HG03457 (cell line): ENCODE results near the gene PTPRT.

Source experiments
- ATAC-seq: cut with Tn5 transposase; IDR thresholded peaks from one replicate; pipeline ENCODE4 v1.9.1; 2021; ENCODE audit warnings: moderate number of reproducible peaks; ENCODE audit not compliant: unreplicated experiment

The PTPRT gene

DNA sequence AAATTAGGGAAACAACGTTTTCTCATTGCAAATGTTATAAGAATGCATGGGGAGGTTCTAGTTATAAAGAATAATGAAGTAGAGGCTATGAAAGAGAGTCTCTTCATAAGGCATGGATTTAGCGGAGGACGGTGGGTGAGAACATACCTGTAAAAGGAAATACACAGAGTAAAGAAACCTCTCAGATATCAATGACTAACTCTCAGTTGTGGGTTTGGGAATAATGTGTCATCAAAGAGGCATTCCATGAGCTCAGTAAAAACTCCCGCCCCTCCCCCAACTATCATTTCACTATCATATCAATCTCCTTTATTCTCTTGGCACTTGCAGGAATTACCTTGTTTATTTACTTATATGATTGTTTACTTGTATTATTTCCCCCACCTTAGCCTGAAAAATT lies 695.4 kb downstream of the PTPRT start:
- no peak for ATAC-seq

DNA sequence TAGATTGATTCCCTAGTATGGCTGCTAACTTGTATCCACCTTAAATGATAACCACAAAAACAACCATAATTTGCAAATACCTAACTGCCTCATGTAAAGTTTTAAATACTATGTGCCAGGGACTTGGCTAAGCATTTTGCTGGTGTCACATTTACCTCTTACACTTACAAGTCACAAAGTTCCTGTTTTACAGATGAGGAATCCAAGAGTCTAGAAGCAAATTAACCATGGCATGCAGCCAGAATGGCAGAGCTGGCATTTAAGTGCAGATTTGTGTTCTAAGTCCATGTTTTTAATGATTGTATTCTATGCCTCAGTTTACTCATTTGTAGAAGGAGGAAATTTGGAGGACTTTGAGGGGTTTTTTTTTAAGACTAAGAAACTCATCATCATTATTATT lies 696.7 kb downstream of the PTPRT start:
- no peak for ATAC-seq

DNA sequence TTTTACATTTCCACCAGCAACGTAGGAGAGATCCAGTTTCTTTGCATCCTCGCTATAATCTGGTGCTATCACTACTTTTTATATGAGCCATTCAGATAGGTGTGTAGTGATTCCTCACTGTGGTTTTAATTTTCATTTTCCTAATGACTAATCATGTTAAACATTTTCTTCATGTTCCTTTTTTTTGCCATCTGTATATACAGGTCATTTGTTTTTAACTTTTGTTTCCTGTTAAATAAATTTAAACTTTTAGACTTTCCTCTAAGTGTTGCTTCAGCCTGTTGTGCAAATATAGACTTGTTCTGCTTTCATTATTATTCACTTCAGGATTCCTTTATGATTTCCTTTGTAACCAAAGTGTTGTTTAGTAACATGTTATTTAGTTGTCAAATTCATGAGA lies 697.4 kb downstream of the PTPRT start:
- peak; percentile 77 for ATAC-seq

DNA sequence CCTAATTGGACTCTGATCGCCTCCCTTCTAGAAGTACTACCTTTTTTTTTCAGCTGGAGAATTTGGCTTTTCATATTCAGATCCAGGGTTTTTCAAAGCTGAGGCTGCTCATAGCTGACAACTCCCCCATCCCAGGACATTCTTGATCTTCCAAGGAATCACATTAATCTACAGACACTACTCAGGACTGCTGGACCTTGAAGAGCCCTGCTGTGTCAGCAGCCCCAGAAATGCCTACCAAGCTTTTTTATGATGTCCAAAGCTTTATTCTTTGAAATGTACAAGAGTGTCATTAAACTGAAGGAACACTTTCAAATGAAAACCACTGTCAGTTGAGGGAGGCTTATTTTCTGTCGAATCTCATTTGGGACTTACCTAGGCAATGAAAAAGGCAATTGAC lies 704.1 kb downstream of the PTPRT start:
- ATAC-seq, result no peak

DNA sequence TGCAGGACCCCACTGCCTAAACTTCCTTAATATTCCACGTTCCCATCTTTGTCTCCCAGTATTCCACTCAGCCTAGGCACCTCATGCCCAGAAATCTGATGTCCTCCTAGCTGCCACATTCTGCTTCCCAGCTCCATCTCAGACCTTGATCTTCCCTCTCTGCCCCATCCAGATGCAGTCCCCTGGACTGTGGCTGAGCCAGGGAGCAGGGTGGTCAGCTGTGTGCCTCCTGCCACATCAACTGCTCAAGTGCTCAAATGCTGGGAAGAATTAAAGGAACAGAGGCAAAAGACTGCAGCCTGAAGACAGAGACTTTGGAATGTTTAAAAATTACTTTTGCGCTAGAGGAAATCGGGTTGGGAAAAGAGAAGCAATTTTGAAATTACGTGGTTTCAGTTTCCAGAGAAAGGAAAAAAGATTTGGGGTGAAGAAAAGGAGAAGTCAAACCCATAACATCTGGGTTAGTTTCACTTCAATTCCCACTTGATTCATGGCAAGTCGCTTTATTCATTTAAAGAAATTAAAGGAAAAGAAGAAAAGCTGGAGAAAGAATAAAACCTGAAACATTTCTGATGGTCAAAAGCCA lies 704.8 kb downstream of the PTPRT start:
- ATAC-seq, result no peak

DNA sequence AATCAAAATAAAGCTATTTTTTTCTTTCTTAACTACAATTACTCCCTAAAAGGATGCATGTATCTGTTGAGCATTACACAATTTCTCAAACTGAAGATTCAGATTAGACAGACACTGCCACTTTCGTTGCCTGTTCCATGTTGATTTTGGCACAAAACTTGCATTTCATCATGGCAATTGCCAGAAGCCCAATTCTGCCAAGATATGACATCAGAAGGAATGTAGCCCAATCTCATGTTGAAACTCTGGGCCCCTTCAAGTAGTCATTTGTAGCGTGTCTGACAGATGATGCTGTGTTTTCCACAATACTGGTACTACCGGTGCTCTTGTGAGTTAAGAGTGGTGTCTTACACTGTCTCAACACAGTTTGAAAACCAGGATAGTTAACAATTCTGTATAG lies 705.4 kb downstream of the PTPRT start:
- ATAC-seq, result no peak

DNA sequence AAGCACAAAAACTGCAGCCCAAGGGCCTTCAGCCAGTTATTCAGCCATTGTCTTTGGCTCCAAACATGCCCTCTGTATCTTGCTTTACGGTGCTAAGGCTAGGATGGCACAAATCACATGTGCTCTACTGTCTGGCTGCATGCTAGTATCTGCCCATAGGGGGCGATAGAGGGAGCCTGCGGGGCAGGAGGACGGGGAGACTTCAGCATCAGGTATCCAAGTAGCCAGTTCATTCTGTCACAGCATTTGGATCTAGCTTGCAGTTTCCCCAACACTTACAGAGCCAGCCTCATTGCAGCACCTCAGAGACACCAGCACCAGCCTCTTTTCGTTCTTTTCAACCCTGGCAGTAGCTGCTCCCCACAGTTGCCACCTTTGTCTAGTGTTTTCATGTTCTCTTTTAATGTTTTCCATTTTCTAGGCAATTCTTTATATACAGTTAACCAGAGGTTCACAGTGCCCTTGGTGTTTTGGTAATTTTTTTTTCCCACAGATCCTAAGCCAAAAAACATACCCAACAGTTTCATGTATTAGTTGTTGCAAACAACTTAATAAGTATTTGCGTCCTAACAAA lies 705.9 kb downstream of the PTPRT start:
- ATAC-seq, result no peak

DNA sequence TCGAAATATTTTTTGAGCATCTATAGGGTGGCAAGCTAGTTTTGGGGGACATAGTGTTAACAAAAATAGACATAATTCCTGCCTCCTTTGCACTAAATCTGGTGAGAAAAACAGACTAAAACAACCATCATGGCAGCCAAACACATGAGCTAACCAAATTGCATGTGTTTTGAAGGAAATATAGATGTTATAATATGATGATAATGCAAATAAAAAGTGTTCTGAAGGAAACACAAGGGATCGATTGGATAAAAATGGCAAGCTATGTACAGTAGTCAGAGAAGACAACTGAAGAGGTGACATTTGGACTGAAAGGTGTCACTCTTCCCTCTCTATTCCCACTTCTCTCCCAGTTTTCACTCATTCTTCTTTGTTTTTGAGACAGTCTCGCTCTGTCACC lies 706.9 kb downstream of the PTPRT start:
- no peak for ATAC-seq

DNA sequence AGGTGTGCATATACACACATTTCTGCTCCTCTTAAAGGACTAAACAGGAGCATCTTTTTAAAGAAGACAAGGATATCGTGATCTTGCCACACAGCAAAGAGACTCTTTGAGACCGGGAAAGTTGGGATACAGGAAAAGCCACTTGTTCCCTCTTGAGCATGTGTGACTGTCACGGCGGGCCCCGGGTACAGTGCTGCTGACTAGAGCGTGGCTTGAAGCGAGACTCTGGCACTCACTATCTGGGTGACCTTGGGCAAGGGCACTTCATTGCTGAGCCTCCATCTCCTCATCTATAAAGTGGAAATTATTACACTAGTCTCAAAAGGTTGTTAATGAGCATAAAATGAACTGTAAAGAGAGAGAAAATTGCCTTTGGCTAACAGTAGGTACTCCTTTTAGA lies 713.9 kb downstream of the PTPRT start:
- ATAC-seq, result no peak

DNA sequence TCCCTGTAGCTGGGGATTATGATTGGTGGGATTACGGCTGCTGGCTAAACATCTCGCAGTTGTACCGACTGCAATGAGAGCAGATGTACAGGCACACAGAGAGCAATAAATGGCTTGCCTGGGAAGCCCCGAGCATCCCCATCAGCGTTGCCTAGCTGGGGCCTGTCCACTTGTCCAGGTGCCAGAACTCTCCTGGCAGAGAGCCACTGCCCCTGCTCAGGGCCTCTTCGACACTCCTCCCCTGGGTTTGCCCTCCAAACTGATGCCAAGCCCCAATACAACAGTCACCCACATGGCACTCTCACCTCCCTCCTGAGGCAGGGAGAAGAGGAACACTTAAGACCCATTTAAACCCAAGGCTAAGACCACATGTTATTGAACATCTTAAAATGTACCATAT lies 715.1 kb downstream of the PTPRT start:
- no peak for ATAC-seq

DNA sequence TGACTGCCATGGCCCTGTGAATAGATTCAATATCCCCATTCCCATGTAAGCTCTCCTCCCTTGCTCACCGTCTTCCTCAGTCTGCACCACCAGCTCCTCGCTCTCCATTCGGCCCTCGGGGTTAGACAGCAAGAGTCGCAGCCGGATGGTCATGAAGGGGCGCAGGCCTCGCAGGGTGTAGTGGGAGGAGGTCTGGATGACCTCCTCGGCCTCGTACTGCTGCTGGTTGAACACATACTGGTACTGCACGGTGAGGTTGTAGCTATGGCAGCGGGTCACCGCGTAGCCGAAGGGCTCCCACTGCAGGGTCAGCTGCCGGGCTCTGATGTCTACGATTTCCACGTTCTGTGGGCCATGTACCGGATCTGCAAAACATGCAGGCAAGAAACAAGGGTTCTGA lies 717.5 kb downstream of the PTPRT start:
- ATAC-seq, result no peak

DNA sequence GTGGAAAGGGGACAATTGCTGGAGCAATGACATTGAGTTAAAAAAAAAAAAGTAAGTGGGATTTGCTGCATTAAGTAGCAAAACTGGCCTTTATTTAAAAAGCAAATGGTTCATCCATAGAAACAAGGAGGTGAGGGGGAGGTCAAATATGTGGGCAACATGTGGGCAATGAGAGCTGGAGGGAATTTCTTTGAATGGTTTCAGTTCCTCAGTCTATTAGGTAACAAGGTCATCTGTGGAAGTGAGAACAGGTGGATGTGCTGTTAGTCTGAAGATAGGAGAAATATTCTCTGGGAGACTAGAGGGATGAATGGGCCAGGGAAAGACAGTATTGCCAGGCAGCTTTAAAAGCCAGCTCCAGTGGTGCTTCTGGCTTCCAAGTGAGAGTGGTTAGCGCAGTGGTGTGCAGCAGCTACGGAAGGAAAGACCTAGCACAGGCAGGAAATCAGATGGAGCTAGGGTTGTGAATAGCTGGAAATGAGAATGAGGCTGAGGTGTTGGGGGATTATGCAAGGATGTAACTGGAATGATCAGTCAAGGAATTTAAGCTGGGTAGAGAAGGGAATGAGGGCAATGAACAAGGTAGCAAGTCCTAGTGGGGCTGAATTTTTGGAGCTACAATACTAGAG lies 727.6 kb downstream of the PTPRT start:
- ATAC-seq, result peak; percentile 59

DNA sequence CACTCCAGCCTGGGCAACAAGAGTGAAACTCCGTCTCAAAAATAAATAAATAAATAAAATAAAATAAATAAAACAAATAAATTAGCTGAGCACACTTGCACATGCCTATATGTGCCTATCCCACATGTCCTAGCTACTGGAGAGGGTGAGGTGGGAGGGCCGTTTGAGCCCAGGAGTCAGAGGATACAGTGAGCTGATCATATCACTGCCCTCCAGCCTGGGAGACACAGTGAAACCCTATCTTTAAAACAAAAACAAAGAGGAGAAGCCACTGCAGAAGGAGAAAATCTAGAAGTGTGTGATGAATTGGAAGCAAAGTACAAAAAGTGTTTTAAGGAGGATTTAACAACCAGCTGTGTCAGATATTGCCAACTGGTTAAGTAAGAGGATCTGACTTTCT lies 728.4 kb downstream of the PTPRT start:
- ATAC-seq, result no peak

DNA sequence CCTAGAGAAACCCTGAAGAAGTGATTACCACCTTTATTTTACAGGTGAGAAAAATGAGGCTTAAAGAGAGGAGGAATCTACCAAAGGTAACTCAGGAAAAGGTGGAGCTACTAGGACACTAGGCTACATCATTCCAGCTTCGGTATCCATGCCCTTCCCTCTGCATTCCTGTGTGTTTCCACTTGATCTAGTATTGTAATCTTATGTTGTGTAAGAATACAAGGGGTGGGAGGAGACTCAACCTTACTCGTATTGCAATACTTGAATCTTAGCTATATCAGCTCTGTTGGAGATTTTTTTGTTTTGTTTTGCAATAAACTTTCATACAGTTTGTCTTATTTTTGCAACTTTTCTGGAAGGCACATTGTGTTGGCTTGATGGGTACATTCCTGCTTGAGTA lies 742.4 kb downstream of the PTPRT start:
- no peak for ATAC-seq

DNA sequence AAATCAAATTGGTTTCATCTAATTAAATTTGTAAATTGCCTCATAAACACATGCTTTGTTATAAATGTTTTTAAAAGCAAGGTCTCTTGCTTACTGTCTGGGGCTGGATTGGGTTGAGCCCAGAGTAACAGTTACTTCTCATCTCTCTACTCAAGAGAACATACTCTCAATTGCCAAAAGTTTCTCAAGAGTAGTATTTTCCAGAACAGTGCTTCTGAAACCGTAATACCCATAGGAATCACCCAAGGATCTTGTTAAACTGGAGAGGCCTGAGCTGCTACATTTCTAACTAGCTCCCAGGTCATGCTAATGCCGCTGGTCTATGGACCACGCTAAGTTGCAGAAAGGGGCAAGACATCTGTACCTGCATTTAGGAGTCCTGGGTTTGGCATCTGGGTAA lies 744.9 kb downstream of the PTPRT start:
- no peak for ATAC-seq

DNA sequence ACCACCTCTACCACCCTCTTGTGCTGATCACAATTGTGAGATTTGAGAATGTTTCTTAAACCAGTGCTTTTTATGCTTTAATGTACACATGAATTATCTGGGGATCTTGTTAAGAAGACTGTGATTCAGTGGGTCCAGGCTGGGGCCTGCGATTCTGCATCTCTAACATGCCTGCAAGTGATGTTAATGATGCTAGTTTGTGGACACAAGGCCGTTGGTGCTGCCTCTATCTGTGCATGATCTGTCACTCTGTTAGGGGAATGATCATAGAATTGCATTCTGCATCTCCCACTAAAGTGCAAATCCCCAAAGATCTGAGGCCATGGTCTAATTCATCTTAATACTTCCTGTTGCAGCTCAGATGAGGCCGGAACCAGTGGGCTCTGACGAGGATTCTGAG lies 746.5 kb downstream of the PTPRT start:
- ATAC-seq, result no peak

DNA sequence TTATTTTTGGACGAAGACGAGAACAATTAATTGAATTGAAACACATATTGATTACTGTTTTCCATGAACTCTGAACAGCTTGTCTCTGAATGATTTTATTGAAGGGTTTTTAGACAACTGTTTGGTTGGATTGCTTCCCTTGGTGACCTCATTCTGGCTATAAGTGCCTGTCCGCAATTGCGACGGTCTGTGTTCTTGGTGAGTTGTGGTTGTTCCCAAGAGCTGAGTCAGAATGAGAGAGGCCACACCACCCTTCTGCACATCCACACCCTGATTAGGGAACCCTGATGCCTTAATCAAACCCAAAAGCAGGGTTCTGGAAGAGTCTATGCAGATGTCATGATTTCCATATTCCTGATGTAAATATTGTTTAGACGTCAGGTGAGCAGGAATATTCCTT lies 747.0 kb downstream of the PTPRT start:
- ATAC-seq, result no peak

DNA sequence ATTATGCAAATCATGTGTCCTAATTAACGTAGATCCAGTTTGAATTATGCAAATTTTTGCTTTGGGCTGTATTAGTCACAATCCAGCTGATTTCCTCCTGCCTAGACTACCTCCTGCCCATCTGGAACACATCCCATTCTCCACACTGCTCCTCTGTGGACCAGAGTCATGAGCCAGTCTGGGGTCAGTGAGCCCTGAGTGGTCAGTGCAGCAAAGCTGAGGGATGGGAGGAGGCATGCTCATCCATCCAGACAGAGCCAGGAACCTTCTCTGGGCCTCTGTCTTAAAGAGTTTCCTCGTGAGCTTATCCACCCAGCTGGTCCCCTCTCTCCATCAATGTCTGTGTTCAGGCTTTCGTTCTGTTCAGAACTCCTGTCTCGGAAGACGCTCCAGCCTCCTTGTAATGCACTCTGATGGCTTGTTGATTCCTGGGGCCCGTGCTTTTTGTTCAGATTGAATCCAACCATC lies 747.8 kb downstream of the PTPRT start:
- no peak for ATAC-seq

DNA sequence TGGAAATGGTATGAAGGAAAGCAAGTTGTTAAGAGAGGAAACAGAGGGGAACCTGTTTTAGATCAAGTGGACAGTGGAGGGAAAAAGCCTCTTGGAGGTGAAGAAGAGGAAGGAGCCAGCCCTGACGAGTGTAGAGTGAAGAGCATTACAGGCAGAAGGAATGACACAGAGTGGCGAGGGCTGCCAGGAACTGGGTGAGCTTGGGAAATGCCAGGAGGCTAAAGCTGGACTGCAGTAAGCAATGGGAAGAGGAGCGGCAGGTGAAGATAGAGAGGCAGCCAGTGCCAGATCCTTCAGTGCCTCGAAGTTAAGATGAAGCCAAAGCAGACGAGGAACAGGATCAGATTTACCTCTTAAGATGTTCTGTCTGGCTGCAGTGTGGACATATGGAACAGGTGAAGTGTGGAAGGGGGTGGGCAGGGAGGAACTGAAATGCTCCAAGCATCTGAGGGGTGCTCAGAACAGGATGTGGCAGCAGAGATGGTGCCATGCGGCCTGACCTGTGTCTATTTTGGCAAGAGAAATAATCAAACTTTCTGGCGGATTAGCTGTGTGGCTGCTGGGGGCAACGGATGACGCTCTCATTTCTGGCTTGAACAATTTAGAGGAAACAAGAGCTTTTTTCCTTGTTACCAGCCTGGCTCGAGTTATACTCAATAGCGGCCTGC lies 748.4 kb downstream of the PTPRT start:
- ATAC-seq, result no peak

DNA sequence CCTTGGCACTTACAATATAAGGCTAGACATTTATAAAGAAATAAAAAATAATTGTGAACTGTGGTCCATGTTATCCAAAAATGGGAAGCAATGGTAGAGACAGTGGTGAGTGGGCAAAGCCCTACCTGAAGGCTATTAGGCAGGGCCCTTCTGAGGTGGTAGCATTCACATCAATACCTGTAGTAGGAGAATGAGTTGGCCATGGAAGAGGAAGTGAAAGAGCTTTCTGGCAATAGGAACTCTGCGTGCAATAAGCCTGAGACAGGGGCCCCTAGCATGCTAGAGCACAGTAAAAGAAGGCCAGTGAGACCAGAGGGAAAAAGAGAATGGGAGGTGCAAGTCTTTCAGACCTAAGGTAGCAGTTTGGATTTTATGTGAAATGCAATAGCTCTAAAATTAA lies 754.5 kb downstream of the PTPRT start:
- ATAC-seq, result peak; percentile 99

DNA sequence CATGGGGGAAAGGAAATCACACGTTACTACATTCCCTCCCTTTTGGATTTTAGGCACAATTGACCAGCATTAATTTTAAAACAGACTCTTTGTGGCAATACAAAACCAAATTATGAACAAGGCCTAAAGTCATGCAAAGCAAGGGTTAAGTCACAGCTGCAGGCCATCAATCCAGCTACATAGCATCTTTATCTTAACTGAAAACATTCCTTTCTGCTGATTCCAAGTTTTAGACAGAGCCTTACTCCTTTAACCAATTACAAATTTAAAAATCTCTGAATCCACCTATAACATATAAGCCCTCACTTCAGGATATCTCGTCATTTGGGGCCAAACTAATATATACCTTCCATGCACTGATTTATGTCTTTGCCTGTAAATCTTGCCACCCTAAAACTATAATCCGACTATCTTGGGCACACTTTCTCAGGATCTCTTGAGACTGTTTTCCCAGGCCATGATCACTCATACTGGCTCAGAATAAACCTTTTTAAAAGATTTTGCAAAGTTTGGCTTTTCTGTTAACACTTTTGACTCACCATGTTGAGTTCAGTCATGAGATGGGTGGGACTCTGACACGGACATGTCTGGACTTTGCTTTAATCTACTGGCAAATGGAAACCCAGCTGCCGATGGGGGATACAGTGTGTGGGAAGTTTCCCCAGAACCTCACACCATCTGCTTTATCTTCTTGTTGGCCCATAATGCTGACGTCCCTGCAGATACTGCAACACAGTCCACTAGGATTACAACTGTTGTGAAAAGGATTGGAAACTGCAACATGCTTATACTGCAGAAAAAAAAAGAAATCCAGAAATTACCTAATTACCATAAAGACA lies 757.0 kb downstream of the PTPRT start:
- no peak for ATAC-seq
